Measurements from ENCODE around the gene SH3RF1.

The SH3RF1 gene

DNA sequence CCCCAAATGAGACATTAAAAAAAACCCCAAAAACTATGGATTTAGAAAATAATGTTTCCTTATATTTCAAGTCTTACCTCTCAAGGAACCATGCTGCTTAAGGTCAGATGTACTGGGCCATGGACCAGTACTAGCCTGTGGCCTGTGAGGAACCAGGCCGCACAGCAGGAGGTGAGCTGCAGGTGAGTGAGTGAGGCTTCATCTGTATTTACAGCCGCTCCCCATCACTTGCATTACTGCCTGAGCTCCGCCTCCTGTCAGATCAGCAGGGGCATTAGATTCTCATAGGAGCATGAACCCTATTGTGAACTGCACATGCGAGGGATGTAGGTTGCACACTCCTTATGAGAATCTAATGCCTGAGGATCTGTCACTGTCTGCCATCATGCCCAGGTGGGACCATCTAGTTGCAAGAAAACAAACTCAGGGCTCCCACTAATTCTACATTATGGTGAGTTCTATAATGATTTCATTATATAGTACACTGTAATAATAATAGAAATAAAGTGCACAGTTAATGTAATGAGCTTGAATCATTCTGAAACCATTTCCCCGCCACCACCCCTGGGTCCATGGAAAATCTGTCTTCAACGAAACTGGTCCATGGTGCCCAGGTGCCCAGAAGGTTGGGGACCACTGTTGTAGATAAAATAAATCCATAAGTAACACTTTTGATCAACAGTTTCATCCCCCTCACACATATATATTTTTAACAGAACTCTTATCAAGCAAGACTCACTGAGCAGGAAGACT lies 155.4 kb downstream of the SH3RF1 start:
- Histone ChIP-seq H2AFZ (ENCODE audit: low read depth) (no peak overlapping the region), H3K4me1 (ENCODE audit: low read depth, poor library complexity, severe bottlenecking) (no peaks in the 10 kb centered on the region), H3K4me2 (no peak overlapping the region), H4K20me1 (ENCODE audit: insufficient read depth) (no peaks in the 10 kb centered on the region), H3K9ac (no peak overlapping the region), H3K36me3 (ENCODE audit: insufficient read depth) (no peaks in the 10 kb centered on the region), H3K27ac (no peak overlapping the region), H3K4me3 (IDR thresholded peaks at IDR 0.05; ENCODE audit: insufficient read depth, low read depth, low read length) (no peak overlapping the region), H3K27me3 (ENCODE audit: insufficient read depth, low read depth) (no peaks in the 10 kb centered on the region), H3K79me2 (ENCODE audit: insufficient read depth, low read depth) (no peaks in the 10 kb centered on the region)
- TF ChIP-seq, protein P1, sequence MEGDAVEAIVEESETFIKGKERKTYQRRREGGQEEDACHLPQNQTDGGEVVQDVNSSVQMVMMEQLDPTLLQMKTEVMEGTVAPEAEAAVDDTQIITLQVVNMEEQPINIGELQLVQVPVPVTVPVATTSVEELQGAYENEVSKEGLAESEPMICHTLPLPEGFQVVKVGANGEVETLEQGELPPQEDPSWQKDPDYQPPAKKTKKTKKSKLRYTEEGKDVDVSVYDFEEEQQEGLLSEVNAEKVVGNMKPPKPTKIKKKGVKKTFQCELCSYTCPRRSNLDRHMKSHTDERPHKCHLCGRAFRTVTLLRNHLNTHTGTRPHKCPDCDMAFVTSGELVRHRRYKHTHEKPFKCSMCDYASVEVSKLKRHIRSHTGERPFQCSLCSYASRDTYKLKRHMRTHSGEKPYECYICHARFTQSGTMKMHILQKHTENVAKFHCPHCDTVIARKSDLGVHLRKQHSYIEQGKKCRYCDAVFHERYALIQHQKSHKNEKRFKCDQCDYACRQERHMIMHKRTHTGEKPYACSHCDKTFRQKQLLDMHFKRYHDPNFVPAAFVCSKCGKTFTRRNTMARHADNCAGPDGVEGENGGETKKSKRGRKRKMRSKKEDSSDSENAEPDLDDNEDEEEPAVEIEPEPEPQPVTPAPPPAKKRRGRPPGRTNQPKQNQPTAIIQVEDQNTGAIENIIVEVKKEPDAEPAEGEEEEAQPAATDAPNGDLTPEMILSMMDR (conservative IDR thresholded peaks at IDR 0.05; ENCODE audit: low read depth, low read length), result no peak

DNA sequence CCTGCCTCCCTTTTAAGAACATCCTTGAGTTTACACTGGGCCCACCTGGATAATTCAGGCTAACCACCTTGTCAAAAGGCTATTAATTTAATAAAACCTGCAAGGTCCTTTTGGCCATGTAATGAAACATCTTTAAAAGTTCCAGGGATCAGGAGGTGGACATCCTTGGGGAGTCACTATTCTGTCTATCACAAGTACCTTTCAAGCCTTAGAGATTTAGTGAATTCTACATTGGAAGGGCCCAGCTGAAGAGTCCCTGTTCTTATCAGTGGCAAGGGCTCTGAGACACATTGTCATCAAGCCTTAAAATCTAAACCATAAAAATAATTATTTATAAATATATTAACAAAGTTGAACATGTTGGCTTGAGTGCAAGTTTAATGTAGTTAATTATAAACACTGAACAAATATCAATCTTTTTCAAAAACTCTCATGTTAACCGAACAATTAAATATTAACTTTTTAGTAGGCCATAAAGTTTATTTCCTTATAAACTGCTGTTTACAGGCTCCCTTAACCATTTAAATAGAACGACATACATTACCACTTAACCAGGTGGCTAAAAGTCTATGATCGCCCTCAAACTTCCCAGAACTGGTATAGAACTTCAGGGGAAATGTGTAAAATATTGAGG lies 156.3 kb downstream of the SH3RF1 start:
- Histone ChIP-seq H3K4me1 (ENCODE audit: low read depth, poor library complexity, severe bottlenecking) (no peaks in the 10 kb centered on the region), H3K36me3 (ENCODE audit: insufficient read depth) (no peaks in the 10 kb centered on the region), H4K20me1 (ENCODE audit: insufficient read depth) (no peaks in the 10 kb centered on the region), H3K27ac (no peak overlapping the region), H3K27me3 (ENCODE audit: insufficient read depth, low read depth) (no peaks in the 10 kb centered on the region), H3K79me2 (ENCODE audit: insufficient read depth, low read depth) (no peaks in the 10 kb centered on the region), H3K4me2 (no peak overlapping the region), H3K4me3 (IDR thresholded peaks at IDR 0.05; ENCODE audit: insufficient read depth, low read depth, low read length) (no peak overlapping the region), H2AFZ (ENCODE audit: low read depth) (no peak overlapping the region), H3K9ac (no peak overlapping the region)
- TF ChIP-seq, protein P1 (conservative IDR thresholded peaks at IDR 0.05; ENCODE audit: low read depth, low read length), result no peak

DNA sequence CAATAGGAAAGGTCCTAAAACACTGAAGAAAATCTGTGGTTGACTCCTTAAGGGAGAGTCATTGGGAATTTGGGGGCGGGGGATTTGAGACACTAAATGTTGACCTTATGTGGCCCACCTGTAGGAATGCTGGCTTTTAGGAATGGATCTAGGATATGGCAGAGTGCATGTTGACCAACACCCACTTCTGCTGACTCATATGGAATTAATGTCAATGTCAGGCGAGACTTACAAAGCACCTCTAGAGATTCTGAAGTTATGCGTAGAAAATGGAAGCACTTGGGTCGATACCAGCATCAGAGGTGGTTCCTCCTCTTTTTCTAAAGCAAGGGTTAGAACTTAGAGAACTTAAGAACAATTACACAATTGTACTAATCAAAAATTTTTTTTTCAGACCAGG lies 160.1 kb downstream of the SH3RF1 start:
- Histone ChIP-seq H4K20me1 (ENCODE audit: insufficient read depth) (no peaks in the 10 kb centered on the region), H3K9ac (no peak overlapping the region), H3K27me3 (ENCODE audit: insufficient read depth, low read depth) (no peaks in the 10 kb centered on the region), H2AFZ (ENCODE audit: low read depth) (no peak overlapping the region), H3K79me2 (ENCODE audit: insufficient read depth, low read depth) (no peaks in the 10 kb centered on the region), H3K4me1 (ENCODE audit: low read depth, poor library complexity, severe bottlenecking) (no peaks in the 10 kb centered on the region), H3K36me3 (ENCODE audit: insufficient read depth) (no peaks in the 10 kb centered on the region), H3K27ac (no peak overlapping the region), H3K4me2 (no peak overlapping the region), H3K4me3 (IDR thresholded peaks at IDR 0.05; ENCODE audit: insufficient read depth, low read depth, low read length) (no peak overlapping the region)
- TF ChIP-seq, protein P1 (conservative IDR thresholded peaks at IDR 0.05; ENCODE audit: low read depth, low read length), result no peak

DNA sequence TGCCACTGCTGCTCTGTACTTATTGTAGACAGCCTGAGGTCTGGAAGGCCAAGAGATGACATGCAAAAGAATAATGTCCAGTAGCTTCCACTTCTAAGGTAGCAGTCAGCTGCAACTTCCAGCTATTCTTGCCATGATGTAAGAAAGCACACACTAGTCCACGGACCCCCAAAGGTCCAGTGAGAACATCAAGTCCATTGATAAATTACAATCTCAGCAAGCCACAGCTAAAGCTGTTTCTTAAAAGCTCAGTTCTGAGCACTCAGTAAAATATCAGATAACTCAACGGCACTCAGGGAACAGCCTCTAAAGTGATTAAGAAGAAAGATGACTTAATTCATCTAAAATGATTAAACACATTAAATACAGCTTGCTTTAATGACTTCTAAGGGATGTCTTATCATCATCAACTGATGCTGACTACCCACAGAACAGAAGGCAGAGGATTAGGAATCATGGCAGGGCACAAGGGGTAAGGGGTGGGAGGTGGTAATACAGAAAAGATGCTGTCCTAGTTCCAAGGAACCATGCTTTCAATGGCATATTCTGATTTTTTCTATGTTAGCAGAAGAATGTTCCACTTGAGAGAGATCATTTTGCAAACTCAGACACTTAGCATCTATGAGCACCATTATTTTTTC lies 161.6 kb downstream of the SH3RF1 start:
- Histone ChIP-seq H3K27ac (no peak overlapping the region), H3K4me2 (no peak overlapping the region), H3K4me3 (IDR thresholded peaks at IDR 0.05; ENCODE audit: insufficient read depth, low read depth, low read length) (no peak overlapping the region), H3K4me1 (ENCODE audit: low read depth, poor library complexity, severe bottlenecking) (no peaks in the 10 kb centered on the region), H3K27me3 (ENCODE audit: insufficient read depth, low read depth) (no peaks in the 10 kb centered on the region), H3K36me3 (ENCODE audit: insufficient read depth) (no peaks in the 10 kb centered on the region), H4K20me1 (ENCODE audit: insufficient read depth) (no peaks in the 10 kb centered on the region), H3K79me2 (ENCODE audit: insufficient read depth, low read depth) (no peaks in the 10 kb centered on the region), H3K9ac (no peak overlapping the region), H2AFZ (ENCODE audit: low read depth) (no peak overlapping the region)
- TF ChIP-seq, protein P1 (conservative IDR thresholded peaks at IDR 0.05; ENCODE audit: low read depth, low read length), result no peak
